Activated naive CD4-positive, alpha-beta T cell treated with anti-CD3 and anti-CD28 coated beads, Interleukin-2, amount 50 U/mL, for 16 hours (primary cell): ENCODE results near the gene MALRD1.

Source experiments
- DNase-seq: peaks from one replicate; pipeline ENCODE4 v3.0.0-alpha.2; 2020

MALRD1 gene

DNA sequence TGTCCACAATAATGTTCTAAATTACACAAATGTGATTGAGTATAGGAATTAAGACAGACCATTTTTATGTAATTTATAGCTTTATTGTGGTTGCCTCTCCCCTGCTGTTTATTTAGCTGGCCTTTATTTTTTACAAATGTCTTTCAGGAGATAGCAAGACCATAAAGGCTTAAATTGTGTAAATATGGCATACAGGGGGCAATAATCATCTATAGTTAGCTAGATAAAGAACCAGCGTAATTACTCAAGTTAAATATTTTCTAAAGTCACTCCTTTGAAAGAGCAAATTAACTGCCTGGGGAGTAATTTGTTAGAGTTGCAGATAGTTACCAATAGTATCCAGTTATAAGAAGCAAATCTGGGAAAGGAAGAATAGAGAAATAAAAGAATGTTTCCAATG lies at the start of gene MALRD1:
MALRD1 (plus strand) TSS at position 313 of the 400 bp plus-strand sequence. CDS start 138 bp downstream, outside the sequence.
- no peak for DNase-seq

DNA sequence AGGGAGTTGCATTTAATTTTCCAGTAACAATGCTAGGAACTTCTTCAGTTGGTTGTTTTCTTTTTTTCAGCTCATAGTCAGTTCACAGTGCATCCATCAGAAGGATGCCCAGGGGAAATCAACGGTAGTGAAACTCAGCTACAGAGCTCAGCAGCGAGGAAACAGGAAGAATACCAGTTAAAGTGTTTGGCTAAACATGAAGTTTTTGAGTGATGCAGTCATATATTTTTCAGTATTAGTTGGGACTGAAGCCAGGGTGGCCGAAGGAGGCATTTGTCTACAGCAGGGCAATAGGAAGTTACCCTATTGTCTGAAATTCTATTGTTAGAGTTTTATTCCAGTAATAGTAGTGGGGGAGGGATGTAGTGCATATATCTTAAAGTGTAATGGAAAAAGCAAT lies 45.3 kb upstream of the MALRD1 start:
- DNase-seq, result no peak

DNA sequence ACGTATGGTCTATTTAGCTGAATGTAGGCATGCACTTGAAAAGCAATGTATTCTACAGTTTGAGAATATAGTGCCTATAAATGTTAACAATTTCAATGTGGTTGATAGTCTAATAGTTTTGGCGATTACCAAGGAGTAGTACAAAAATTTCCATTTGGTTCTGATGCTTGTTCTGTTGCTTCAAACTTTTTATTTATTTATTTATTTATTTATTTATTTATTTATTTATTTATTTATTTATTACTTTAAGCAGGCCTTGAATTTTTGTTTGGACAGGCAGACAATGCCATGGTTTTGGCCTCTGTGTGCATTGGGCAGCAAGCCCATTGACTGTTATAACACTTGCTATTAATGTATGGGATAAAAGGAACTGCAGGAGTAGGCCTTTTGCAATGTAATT lies 36.5 kb upstream of the MALRD1 start:
- no peak for DNase-seq

DNA sequence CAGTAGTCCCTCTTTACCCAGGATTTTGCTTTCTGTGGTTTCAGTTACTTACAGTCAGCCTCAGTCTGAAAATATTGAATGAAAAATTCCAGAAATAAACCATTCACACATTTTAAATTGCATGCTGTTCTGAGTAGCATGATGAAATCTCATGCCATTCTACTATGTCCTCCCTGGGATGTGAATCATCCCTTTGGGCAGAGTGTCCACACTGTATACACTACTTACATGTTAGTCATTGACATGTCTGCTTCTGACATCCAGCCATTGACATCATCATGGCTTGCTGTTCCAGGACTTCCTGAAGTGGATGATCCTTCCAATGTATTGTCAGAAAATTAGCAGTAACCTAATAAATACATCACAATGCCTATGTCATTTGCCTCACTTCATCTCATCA lies 34.6 kb upstream of the MALRD1 start:
- DNase-seq, result no peak

DNA sequence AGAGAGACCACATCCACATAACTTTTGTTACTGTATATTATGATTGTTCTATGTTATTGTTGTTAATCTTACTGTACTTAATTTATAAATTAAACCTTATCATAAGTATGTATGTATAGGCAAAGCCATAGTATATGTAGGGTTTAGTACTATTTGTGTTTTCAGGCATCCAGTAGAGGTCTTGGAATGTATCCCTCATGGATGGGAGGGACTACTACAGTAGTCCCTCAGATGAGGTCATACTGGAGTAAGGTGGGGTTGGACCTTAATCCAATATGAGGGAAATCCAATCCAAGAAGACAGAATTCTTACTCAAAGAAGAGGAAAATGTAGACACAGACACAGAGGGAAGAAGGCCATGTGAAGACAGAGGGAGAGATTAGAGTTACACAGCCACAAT lies 34.1 kb upstream of the MALRD1 start:
- no peak for DNase-seq

DNA sequence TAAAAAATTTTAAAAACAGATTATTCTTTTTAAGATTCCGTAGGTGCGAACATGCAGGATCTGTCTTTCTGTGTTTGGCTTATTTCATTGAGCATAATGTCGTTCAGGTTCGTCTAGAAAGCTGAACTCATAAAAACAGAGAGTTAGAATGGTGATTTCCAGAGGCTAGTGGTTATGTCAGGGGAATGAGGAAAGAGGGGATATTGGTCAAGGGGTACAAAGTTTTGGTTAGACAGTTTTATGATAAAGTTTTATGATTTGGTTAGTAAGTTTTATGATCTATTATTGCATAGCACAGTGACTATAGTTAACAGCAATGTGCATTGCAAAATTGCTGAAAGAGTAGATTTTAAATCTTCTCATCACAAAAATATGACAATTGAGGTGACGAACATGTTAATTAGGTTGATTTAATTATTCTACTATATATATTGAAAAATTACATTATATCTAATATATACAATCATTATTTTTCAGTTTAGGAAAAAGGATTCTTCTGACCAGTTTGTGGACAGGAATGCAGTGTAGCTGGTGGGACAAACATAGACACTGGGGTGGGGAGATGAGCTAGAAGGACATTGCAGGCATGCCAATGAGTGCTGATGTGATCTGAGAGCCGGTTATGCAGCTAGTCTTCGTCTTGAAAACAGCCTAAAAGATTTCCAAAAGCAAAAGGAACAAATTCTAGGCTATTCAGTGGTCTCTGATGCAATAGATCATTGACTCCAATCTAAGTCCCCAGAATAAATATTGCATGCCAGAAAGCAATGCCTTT lies 31.3 kb upstream of the MALRD1 start:
- no peak for DNase-seq

DNA sequence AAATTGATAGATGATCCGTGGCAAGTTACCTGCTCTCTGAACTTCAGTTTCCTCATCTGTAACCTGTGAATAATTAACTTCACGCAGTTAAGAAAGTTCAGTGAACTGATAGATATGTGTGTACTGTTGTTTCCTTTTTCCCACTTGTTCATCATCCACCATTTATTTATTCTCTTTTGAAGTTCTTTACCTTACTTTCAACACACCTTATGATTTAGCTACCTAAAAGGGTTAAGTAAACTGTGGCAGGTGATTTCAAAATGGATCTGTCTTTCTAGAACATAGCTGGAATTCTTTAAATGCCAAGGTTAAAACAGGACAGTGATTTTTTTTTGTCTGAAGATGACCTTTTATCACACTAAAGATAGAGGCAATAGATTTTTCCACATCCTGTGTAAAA lies 27.4 kb upstream of the MALRD1 start:
- DNase-seq, result no peak

DNA sequence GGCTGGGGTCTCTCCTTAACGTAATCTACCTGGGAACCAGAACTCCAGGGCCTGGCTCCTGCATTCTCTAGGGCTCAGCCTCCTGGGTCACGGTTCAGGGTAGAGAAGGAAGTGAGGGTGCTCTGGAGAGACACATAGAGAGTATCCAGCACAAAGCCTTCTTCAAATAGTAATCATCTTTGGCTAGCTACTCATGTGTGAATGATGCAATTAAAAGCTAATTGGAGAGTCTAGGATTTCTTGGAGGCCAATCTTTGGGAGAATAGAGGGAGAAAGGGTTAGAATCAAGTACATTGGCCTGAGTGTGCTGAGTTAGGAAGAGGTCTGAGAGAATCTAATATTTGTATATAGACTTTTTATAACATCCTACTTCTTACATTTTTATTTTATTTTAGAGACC lies 24.0 kb upstream of the MALRD1 start:
- no peak for DNase-seq

DNA sequence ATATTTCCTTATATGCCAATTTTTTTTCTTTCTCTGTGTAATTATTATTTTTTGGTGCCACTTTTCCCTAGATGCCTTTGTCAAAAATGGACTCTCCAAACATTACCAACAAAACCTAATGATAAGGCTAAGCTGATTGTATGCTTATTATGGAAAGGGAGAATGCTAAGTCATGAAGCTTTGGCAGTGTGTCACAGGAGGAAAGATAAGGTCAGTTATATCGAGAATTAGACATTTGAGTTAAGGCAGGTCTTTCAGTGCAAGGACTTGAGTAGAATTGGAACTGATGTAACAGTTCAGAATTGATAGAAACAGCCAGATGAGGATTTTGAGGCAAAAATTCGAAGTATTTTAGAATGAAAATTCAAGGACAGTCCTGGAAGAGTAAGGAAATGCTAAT lies 16.8 kb upstream of the MALRD1 start:
- DNase-seq, result no peak

DNA sequence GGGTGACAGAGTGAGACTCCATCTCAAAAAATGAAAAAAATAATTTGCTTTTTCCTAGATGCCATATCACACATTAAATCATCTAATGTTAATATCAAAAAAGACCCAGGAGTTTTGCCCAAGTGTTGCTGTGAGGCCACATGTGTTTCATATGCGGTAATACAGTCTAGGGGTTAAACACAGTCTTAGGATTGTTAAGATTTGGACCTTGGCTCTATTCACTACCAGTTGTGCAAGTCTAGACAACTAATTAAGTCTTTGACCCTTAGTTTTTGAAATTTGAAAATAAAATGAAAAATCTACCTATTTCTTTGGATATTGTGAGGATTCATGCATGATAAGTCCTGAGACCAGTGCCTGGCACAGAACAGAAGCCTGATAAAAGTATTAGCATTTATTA lies 14.9 kb upstream of the MALRD1 start:
- no peak for DNase-seq

DNA sequence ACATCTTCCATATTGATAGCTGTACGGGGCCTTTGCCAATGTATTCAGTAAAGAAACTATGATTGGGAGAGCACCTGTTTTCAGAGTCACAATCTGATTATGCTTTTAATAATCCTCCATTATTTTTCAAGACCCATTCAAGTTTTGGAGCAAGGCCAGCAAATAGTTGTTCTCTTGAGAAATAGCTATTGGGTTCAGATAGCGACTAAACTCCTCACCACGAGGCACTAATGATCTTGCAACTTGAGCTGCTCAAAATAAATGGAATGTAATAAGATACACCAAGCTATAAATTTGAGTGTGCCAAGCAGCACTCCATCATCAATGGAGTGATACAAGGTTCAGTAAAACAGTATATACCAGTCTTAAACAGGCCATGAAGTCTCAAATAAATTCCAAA lies 7.4 kb upstream of the MALRD1 start:
- no peak for DNase-seq

DNA sequence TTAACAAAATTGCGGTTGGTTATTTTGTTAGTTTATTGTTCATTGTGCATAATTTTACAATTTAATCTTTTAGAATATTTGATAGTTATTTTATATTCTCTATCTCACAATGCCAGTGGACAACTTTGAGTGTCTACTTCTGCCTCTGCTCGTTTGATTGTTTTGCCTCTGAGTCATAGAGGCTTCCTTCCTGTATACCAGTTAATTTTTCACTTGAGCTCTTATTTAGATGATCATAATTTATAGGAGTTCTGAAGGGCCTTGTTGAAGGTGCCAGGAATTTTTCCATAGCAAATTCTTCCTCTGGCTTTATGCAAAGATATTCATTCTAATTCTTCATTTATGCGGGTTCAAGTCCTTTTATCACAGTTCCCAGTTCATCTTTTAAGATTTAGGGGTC lies 5.2 kb upstream of the MALRD1 start:
- DNase-seq, result no peak

DNA sequence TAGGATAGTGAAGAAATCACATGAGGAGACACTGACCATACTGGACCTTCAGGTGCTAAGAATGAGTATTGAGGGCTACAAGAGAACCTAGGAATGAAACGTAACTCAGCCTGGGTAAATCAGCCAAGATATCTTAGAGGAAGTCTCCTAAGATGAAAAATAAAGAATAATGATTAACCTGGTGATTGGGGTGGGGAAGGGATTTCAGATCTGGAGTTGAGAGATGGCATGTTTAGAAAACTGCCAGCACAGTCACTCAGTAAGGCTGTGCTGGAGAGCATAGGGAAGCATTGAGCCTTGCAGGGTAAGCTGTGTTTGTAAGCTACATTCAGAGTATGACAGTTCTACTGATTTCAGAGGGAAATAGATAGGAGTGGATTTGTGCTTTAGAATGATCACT lies 1.9 kb upstream of the MALRD1 start:
- DNase-seq, result no peak

DNA sequence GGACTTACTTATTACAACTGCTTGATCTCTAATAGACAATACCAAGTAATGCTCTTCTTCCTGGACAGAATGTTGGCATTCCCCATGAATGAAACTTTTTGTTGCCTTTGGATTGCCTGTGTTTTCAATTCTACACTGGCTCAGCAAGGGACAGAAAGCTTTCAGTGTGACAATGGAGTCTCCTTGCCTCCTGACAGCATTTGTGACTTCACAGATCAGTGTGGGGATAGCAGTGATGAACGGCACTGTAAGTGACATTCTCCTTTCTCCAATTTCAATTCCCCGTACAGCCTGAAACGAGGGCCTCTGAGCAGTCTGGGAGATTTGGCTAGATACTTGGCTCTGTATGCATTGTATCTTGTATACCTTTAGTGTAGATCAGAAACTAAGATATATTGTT lies 290 bp downstream of the MALRD1 start:
- no peak for DNase-seq

DNA sequence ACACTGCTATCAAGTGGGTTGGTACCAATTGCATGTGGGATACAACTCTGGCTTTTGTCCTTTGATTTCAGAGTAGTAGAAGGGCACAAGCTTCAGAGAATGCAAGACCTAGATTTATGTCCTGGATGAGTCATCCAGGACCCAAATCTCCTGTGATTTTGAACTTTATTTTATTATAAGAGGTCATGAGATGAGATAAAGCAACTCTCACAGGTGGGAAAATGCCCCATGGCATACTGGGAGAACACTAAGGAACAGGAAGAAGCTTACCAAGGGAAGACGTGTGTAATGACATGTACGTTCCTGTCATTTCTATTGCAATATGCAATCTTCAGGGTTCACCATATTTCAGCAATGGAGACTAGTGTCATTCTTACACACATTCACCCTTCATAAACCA lies 966 bp downstream of the MALRD1 start:
- DNase-seq, result no peak

DNA sequence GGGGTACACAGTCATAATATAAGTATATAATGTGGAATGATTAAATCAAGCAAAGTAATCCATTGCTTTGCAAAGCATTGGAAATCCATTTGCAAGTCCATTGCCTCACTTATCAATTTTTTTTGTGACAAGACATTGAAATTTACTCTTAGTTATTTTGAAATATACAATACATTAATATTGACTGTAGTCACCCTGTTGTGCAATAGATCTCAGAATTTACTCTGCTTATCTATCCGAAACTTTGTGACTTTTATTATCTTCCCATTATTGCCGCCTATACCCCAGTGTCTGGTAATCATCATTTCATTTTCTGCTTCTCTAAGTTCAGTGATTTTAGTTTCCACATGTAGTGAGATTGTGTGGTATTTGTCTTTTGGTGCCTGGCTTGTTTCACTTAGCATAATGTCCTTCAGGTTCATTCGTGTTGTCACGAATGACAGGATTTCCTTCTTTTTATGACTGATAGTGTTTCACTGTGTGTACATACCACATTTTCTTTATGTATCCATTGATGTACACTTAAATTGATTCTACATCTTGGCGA lies 5.8 kb downstream of the MALRD1 start:
- no peak for DNase-seq

DNA sequence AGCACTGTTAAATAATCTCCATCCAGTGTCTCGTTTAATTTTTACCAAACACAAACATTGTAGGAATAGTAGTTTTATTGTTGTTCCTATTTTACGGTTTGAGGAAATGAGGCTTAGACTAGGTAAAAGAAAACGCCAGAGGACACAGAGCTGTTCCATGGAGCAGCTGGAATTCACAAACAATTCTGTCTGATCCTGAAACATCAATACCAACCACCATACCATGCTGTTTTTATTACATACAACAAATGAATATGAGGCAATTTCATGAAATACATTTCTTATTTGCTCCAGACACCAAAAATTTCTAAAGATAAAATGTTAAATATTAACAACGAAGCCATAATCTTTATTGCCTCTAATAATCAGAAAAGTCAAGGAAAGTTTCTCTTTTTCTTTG lies 9.4 kb downstream of the MALRD1 start:
- DNase-seq, result no peak

DNA sequence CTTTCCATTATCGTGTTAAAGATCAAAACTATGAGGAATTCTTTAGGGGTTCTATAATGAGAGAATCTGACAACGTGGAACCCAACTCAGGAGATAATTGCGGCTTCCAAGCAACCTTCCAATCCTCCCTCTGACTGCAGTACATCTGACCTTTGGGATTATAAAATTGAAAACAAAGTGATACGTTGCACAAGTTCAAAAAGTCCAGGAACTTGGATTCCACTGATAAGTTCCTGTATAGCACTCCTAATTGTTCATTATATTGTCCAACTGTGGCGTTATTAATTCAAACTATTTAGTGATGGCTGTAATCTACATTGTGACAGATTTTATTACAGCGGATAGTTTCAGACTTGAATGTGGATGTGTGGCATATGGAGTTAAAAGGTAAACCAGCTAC lies 15.4 kb downstream of the MALRD1 start:
- no peak for DNase-seq

DNA sequence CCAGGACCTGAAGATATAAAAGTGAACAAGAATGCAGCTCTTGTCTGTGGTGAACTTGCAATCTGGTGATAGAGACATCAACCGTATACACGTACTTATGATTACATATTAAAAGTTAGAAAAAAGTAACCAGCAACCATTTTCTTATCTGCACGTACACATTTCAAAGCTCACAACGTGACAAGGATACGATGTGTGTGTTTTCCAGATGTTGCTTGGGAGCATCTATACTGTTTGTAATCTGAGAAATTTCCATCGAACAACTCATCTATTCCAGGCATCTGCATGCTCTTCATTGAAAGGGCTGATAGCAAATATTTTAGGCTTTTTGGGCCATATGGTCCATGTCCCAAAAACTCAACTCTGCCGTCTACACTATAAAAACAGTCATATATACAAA lies 23.3 kb downstream of the MALRD1 start:
- no peak for DNase-seq

DNA sequence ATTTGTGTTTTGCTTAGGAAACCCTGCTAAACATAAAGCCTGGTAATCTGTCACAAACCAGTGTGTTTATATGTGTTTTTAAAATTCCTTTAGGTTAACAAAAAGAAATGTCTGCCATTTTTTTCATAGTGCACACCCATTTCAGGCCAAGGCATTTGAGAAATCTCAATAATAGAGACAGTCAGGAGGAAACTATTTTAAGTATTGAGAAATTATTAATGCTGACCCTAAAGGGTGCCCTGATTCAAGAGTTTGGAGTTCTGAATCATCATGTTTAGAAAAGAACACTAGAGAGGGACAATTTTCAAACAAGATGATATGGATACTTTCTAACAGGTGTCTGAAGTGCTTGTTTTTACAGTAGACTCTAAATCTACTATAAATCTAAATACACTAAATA lies 28.7 kb downstream of the MALRD1 start:
- DNase-seq, result no peak

DNA sequence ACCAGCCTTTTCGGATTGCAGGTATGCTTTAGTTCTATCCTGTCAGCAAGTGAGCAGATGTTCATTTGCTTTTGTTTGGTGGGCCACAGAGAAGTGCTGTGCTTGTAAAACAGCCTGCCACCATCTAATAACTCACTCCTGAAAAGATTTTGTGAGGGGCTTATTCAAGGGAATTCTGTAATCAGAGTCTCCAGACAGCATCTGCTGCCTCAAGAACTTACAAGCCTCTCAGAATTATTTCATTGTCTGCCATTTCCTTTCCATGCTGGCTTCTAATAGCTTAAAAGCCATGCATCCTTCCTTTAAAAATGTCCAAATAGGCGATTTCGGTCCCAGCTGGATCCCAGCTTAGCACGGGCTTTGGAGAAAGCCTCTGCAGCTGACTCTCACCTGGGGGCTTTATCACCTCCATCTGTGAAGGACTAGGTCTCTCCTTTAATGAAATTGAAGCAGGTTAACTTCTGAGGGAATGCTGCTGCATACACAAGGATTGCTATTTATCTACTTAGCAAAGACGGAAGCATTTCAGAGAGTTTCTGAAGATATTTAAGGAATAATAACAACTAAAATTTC lies 48.0 kb downstream of the MALRD1 start:
- DNase-seq, result no peak

DNA sequence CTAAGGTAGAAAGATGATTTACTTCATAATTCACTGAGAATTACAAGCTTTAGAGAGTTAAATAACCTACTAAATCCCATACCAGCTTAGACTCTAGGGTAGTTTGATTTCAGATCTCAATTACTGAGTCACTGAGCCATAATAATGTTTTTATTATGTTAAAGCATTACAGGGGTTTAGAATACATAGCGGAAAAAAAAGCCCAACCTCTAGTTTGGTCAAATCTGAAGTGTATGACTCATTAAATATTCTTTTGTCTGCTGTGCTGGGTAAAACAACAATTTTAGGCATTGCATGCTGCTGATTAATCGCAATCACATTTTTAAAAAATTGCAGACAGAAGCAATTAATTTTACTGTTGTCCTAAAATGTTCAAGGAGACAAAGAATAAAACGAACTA lies 48.5 kb downstream of the MALRD1 start:
- no peak for DNase-seq

DNA sequence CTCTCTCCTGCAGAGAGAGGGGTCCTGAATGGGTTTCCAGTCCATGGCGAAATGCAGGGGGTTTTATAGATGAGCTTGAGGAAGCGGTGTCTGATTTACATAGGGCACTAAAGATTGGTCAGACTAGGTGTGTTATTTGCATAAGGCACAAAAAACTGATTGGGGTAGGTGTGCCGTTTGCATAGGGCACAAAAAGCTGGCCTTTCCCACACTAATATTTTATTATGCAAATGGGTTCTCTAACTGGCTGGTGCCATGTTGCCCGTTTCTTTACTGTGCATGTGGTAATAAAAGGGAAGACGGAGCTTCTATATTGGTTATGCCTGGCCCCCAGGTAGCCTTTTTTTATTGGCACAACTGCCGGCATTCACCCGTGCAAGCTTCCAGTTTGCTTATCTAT lies 50.2 kb downstream of the MALRD1 start:
- no peak for DNase-seq

DNA sequence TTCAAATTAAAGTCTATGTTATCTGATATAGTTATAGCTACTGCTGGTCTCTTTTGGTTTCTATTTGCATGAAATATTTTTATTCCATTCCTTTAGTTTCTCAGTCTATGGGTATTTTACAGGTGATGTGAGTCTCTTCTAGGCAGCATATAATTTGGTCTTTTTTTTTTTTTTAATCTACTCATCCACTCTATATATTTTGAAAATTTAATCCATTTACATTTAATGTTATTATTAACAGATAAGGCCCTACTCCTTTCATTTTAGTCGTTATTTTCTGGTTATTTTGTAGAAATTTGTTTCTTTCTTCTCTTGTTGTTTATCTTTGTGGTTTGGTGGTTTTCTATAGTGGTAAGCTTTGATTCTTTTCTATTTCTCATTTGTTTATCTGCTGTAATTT lies 58.8 kb downstream of the MALRD1 start:
- no peak for DNase-seq
